Activated T-cell treated with anti-CD3 and anti-CD28 coated beads, Interleukin-2, amount 50 U/mL, for 4 hours (primary cell): ENCODE results near the gene GPAM. TPM values are rescaled to one million over a fixed set of nuclear protein-coding genes. Genes with fewer than 3 reads are reported as not detected.
"Not testable (repeated sequence)": the region's sequence is repeated elsewhere in the genome, so short reads cannot be mapped to it uniquely, and the experiment has no call there.

ENCODE experiments used
- ATAC-seq, 2 donors: fragments of 200-7000 bp; cut with Tn5 transposase; one replicate each; pipeline ENCODE4 v1.10.0; 2021
- DNase-seq: peaks from one replicate; pipeline ENCODE4 v3.0.0-alpha.2; 2020
- H3K27me3 Mint-ChIP-seq: one replicate; pipeline ENCODE4 v1.8.0; 2021; ENCODE audit warnings: low read depth, mixed read lengths
- H3K36me3 Mint-ChIP-seq: one replicate; pipeline ENCODE4 v1.8.0; 2022; ENCODE audit warnings: mixed read lengths; ENCODE audit not compliant: insufficient read depth
- H3K4me1 Mint-ChIP-seq: one replicate; pipeline ENCODE4 v1.8.0; 2021; ENCODE audit warnings: low read depth, mixed read lengths
- H3K4me3 Mint-ChIP-seq: one replicate; pipeline ENCODE4 v1.8.0; 2021; ENCODE audit warnings: mild to moderate bottlenecking, moderate library complexity, mixed read lengths
- H3K9me3 Mint-ChIP-seq: one replicate; pipeline ENCODE4 v1.8.0; 2021; ENCODE audit warnings: mixed read lengths
- total RNA-seq, 3 donors: library from RNA; stranded (reverse); gene quantifications; one replicate each; pipeline ENCODE4 v1.2.1, GENCODE V29; 2021

GPAM gene
- total RNA-seq, 3 donors from 2014 or later, result 10.4 to 13.2 (median 12.1) TPM

- no peaks in the 10 kb centered on the region for H3K36me3 Mint-ChIP-seq
- H3K4me1 Mint-ChIP-seq, result no peaks in the 10 kb centered on the region
- peak; percentile 14 for DNase-seq
- H3K4me3 Mint-ChIP-seq, result no peak overlapping the region
- ATAC-seq, result peak; percentile 50 to 51
- H3K9me3 Mint-ChIP-seq, result no peaks in the 10 kb centered on the region
- H3K27me3 Mint-ChIP-seq, result peaks cover 3% of the 10 kb centered on the region
Observed at GRCh38 chr10:112115781-112116385, 67.7 kb downstream of the GPAM start.

GRCh38 chr10:112109779-112110178 is 73.8 kb downstream of the GPAM start:
- not testable (repeated sequence) for H3K36me3 Mint-ChIP-seq, DNase-seq, H3K27me3 Mint-ChIP-seq, H3K4me3 Mint-ChIP-seq, ATAC-seq, H3K9me3 Mint-ChIP-seq, H3K4me1 Mint-ChIP-seq

Other genes starting within 250 kb of the GPAM start
- gene TECTB, start 99.6 kb upstream of the GPAM start, total RNA-seq, result not detected
- gene ACSL5, start 190.4 kb upstream of the GPAM start, total RNA-seq, result 10 to 100 TPM; 33.4 to 41.2 (median 35.8) TPM